ENCODE results near the gene SOCS6.

SOCS6 gene

GRCh38 chr18:70368903-70369302 lies 80.1 kb downstream of the SOCS6 start:
- Histone ChIP-seq H3K27me3 (replicated peaks) (no peaks in the 10 kb centered on the region), H3K4me3 (ENCODE audit: low read depth, low read length) (no peak overlapping the region), H3K36me3 (replicated peaks) (no peaks in the 10 kb centered on the region), H3K27ac (no peak overlapping the region)
- in situ Hi-C loops (cut with HindIII; ENCODE audit: low pct_ligation_motif_present, low sequenced_read_pairs) = no loop called here
- no peak for DNase-seq
- no peak for TF ChIP-seq CTCF (IDR thresholded peaks at IDR 0.05; ENCODE audit: low read depth, low read length, missing control alignments)

- Histone ChIP-seq H3K4me3 (ENCODE audit: low read depth, low read length) (no peak overlapping the region), H3K27ac (no peak overlapping the region), H3K36me3 (replicated peaks) (no peaks in the 10 kb centered on the region), H3K27me3 (replicated peaks) (no peaks in the 10 kb centered on the region)
- no peak for TF ChIP-seq CTCF (IDR thresholded peaks at IDR 0.05; ENCODE audit: low read depth, low read length, missing control alignments)
- no peak for DNase-seq
- in situ Hi-C loops (cut with HindIII; ENCODE audit: low pct_ligation_motif_present, low sequenced_read_pairs) = no loop called here
These were observed 82.2 kb downstream of the SOCS6 start for GRCh38 chr18:70370762-70371733.

- in situ Hi-C loops (cut with HindIII; ENCODE audit: low pct_ligation_motif_present, low sequenced_read_pairs) = no loop called here
- no peak overlapping the region for H3K4me3 ChIP-seq (ENCODE audit: low read depth, low read length)
- no peaks in the 10 kb centered on the region for H3K27me3 ChIP-seq (replicated peaks)
- no peak for DNase-seq
- no peak for TF ChIP-seq CTCF (IDR thresholded peaks at IDR 0.05; ENCODE audit: low read depth, low read length, missing control alignments)
- no peak overlapping the region for H3K27ac ChIP-seq
- H3K36me3 ChIP-seq (replicated peaks) = no peaks in the 10 kb centered on the region
These were observed 83.1 kb downstream of the SOCS6 start for GRCh38 chr18:70371908-70372307.

GRCh38 chr18:70372450-70373041 lies 83.7 kb downstream of the SOCS6 start:
- H3K36me3 ChIP-seq (replicated peaks) = no peaks in the 10 kb centered on the region
- no peak for DNase-seq
- H3K27me3 ChIP-seq (replicated peaks) = no peaks in the 10 kb centered on the region
- in situ Hi-C loops (cut with HindIII; ENCODE audit: low pct_ligation_motif_present, low sequenced_read_pairs) = no loop called here
- H3K4me3 ChIP-seq (ENCODE audit: low read depth, low read length) = no peak overlapping the region
- no peak for TF ChIP-seq CTCF (IDR thresholded peaks at IDR 0.05; ENCODE audit: low read depth, low read length, missing control alignments)
- H3K27ac ChIP-seq = peak overlapping the region; percentile 47

- peak; percentile 74 for DNase-seq
- H3K27me3 ChIP-seq (replicated peaks) = no peaks in the 10 kb centered on the region
- no peaks in the 10 kb centered on the region for H3K36me3 ChIP-seq (replicated peaks)
- in situ Hi-C loops (cut with HindIII; ENCODE audit: low pct_ligation_motif_present, low sequenced_read_pairs) = no loop called here
- no peak overlapping the region for H3K27ac ChIP-seq
- no peak overlapping the region for H3K4me3 ChIP-seq (ENCODE audit: low read depth, low read length)
- TF ChIP-seq CTCF (IDR thresholded peaks at IDR 0.05; ENCODE audit: low read depth, low read length, missing control alignments) = no peak
These were observed 84.2 kb downstream of the SOCS6 start for GRCh38 chr18:70373042-70373519.
